ENCODE data around the gene HCN2.

DNA sequence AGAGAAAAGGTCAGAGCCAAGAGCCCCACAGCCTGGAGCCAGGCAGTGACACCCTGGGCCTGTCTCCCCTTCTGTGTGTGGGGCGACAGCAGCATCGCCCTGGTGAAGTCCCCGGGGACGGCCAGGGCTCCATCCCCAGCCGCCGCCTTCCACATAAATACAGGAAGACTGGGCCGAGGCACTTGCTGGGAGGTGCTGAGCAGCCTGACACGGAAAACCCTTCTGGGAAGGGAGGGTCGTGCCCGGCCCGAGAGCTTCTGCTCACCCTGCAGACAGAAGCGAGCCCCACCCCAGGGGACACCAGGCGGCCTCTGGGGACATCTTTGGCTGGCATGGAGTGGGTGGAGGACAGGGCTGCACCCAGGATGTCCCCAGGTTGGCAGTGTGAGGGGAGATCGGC, 55.1 kb downstream of the HCN2 start:
- TF ChIP-seq, protein P1, sequence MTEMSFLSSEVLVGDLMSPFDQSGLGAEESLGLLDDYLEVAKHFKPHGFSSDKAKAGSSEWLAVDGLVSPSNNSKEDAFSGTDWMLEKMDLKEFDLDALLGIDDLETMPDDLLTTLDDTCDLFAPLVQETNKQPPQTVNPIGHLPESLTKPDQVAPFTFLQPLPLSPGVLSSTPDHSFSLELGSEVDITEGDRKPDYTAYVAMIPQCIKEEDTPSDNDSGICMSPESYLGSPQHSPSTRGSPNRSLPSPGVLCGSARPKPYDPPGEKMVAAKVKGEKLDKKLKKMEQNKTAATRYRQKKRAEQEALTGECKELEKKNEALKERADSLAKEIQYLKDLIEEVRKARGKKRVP (CRISPR knock-in tag; IDR thresholded peaks at IDR 0.05) = no peak
- TF ChIP-seq CBX5 (CRISPR knock-in tag; IDR thresholded peaks at IDR 0.05; ENCODE audit: borderline replicate concordance) (no peak), ZNF720 (CRISPR knock-in tag; IDR thresholded peaks at IDR 0.05) (no peak), ZNF24 (IDR thresholded peaks at IDR 0.05) (no peak), ZKSCAN1 (IDR thresholded peaks at IDR 0.05; ENCODE audit: low read length) (no peak), EZH2 (conservative IDR thresholded peaks at IDR 0.05; ENCODE audit: low read depth, low read length) (no peak), MYNN (CRISPR knock-in tag; IDR thresholded peaks at IDR 0.05; ENCODE audit: low read depth) (no peak)
- TF ChIP-seq, protein P2, sequence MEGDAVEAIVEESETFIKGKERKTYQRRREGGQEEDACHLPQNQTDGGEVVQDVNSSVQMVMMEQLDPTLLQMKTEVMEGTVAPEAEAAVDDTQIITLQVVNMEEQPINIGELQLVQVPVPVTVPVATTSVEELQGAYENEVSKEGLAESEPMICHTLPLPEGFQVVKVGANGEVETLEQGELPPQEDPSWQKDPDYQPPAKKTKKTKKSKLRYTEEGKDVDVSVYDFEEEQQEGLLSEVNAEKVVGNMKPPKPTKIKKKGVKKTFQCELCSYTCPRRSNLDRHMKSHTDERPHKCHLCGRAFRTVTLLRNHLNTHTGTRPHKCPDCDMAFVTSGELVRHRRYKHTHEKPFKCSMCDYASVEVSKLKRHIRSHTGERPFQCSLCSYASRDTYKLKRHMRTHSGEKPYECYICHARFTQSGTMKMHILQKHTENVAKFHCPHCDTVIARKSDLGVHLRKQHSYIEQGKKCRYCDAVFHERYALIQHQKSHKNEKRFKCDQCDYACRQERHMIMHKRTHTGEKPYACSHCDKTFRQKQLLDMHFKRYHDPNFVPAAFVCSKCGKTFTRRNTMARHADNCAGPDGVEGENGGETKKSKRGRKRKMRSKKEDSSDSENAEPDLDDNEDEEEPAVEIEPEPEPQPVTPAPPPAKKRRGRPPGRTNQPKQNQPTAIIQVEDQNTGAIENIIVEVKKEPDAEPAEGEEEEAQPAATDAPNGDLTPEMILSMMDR (CRISPR knock-in tag; IDR thresholded peaks at IDR 0.05) = no peak

Data from HepG2 (cell line).